ENCODE data around the gene RXRB.

Gene RXRB

DNA sequence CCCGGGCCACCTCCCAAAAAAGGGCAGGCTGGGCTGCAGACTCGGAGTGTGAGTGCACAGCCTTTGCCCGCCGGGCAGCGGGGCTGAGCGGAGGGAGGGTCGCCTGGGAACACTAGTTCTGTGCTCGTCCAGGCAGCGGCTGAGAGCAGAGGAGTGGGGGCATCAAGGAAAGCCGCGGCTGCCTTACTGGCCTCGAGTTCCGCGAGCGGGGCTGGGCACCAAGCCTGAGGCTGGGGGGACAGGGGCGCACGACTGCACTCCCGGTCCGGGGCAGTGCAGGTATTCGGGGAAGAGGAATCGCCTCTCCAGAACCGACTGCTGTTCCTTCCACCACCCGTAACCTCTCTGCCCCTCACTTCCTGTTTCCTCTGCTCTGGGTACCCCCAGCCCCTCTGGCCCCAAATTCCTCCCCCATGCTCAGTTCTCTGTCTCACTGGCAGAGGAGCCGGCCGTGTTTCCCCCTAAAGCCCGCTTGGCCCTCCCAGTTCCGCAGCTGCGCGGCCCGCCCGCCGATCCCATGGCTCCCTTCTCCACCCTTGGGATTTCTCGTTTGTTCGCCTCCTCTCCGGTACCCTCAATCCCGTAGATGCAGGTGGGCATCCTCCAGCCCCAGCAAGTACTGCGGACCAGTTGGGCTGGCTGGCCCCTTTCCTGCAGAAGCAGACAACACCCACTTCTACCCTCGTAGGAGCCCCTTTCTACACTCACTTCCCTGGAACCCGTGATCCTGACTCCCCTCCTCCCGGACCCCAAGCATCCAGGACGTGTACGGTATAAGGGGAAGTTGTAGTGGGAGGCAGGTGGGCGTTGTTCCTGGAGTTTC lies 12.9 kb upstream of the RXRB start (continued):
- TF ChIP-seq, protein P1, sequence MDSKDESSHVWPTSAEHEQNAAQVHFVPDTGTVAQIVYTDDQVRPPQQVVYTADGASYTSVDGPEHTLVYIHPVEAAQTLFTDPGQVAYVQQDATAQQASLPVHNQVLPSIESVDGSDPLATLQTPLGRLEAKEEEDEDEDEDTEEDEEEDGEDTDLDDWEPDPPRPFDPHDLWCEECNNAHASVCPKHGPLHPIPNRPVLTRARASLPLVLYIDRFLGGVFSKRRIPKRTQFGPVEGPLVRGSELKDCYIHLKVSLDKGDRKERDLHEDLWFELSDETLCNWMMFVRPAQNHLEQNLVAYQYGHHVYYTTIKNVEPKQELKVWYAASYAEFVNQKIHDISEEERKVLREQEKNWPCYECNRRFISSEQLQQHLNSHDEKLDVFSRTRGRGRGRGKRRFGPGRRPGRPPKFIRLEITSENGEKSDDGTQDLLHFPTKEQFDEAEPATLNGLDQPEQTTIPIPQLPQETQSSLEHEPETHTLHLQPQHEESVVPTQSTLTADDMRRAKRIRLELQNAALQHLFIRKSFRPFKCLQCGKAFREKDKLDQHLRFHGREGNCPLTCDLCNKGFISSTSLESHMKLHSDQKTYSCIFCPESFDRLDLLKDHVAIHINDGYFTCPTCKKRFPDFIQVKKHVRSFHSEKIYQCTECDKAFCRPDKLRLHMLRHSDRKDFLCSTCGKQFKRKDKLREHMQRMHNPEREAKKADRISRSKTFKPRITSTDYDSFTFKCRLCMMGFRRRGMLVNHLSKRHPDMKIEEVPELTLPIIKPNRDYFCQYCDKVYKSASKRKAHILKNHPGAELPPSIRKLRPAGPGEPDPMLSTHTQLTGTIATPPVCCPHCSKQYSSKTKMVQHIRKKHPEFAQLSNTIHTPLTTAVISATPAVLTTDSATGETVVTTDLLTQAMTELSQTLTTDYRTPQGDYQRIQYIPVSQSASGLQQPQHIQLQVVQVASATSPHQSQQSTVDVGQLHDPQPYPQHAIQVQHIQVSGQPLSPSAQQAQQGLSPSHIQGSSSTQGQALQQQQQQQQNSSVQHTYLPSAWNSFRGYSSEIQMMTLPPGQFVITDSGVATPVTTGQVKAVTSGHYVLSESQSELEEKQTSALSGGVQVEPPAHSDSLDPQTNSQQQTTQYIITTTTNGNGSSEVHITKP (tag by site-specific recombination; IDR thresholded peaks at IDR 0.05): peak; percentile 93
- no peak for TF ChIP-seq ZNF239 (tag by site-specific recombination; IDR thresholded peaks at IDR 0.05)
- peak; percentile 36; the same call in 1 of the 2 replicates for TF ChIP-seq GLIS2 (tag by site-specific recombination; IDR thresholded peaks at IDR 0.05)
- TF ChIP-seq ZNF76 (tag by site-specific recombination; IDR thresholded peaks at IDR 0.05; ENCODE audit: borderline replicate concordance, low read depth): no peak
- TF ChIP-seq ZNF48 (tag by site-specific recombination; IDR thresholded peaks at IDR 0.05): no peak
- TF ChIP-seq, protein P2, sequence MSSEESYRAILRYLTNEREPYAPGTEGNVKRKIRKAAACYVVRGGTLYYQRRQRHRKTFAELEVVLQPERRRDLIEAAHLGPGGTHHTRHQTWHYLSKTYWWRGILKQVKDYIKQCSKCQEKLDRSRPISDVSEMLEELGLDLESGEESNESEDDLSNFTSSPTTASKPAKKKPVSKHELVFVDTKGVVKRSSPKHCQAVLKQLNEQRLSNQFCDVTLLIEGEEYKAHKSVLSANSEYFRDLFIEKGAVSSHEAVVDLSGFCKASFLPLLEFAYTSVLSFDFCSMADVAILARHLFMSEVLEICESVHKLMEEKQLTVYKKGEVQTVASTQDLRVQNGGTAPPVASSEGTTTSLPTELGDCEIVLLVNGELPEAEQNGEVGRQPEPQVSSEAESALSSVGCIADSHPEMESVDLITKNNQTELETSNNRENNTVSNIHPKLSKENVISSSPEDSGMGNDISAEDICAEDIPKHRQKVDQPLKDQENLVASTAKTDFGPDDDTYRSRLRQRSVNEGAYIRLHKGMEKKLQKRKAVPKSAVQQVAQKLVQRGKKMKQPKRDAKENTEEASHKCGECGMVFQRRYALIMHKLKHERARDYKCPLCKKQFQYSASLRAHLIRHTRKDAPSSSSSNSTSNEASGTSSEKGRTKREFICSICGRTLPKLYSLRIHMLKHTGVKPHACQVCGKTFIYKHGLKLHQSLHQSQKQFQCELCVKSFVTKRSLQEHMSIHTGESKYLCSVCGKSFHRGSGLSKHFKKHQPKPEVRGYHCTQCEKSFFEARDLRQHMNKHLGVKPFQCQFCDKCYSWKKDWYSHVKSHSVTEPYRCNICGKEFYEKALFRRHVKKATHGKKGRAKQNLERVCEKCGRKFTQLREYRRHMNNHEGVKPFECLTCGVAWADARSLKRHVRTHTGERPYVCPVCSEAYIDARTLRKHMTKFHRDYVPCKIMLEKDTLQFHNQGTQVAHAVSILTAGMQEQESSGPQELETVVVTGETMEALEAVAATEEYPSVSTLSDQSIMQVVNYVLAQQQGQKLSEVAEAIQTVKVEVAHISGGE (tag by site-specific recombination; conservative IDR thresholded peaks at IDR 0.05; ENCODE audit: low read depth): no peak
- no peak for TF ChIP-seq ZNF302 (tag by site-specific recombination; IDR thresholded peaks at IDR 0.05; ENCODE audit: low read depth)
- TF ChIP-seq, protein P3, sequence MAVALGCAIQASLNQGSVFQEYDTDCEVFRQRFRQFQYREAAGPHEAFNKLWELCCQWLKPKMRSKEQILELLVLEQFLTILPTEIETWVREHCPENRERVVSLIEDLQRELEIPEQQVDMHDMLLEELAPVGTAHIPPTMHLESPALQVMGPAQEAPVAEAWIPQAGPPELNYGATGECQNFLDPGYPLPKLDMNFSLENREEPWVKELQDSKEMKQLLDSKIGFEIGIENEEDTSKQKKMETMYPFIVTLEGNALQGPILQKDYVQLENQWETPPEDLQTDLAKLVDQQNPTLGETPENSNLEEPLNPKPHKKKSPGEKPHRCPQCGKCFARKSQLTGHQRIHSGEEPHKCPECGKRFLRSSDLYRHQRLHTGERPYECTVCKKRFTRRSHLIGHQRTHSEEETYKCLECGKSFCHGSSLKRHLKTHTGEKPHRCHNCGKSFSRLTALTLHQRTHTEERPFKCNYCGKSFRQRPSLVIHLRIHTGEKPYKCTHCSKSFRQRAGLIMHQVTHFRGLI (tag by site-specific recombination; IDR thresholded peaks at IDR 0.05): peak; percentile 34; the same call in 1 of the 2 replicates
- TF ChIP-seq EGR2 (tag by site-specific recombination; IDR thresholded peaks at IDR 0.05; ENCODE audit: low read depth): peak; percentile 71; the same call in 1 of the 2 replicates
- no peak for TF ChIP-seq OVOL3 (tag by site-specific recombination; IDR thresholded peaks at IDR 0.05)
- no peak for TF ChIP-seq ZBTB48 (tag by site-specific recombination; IDR thresholded peaks at IDR 0.05)
- no peak for TF ChIP-seq ZNF626 (tag by site-specific recombination; IDR thresholded peaks at IDR 0.05)
- TF ChIP-seq ZNF548 (tag by site-specific recombination; IDR thresholded peaks at IDR 0.05): no peak
- no peak for TF ChIP-seq ZNF664 (tag by site-specific recombination; IDR thresholded peaks at IDR 0.05)
- TF ChIP-seq ZNF335 (tag by site-specific recombination; conservative IDR thresholded peaks at IDR 0.05): no peak
- TF ChIP-seq ZNF791 (tag by site-specific recombination; IDR thresholded peaks at IDR 0.05): no peak
- no peak for TF ChIP-seq ZNF843 (tag by site-specific recombination; IDR thresholded peaks at IDR 0.05)
- TF ChIP-seq, protein P4, sequence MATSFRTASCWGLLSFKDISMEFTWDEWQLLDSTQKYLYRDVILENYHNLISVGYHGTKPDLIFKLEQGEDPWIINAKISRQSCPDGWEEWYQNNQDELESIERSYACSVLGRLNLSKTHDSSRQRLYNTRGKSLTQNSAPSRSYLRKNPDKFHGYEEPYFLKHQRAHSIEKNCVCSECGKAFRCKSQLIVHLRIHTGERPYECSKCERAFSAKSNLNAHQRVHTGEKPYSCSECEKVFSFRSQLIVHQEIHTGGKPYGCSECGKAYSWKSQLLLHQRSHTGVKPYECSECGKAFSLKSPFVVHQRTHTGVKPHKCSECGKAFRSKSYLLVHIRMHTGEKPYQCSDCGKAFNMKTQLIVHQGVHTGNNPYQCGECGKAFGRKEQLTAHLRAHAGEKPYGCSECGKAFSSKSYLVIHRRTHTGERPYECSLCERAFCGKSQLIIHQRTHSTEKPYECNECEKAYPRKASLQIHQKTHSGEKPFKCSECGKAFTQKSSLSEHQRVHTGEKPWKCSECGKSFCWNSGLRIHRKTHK (tag by site-specific recombination; IDR thresholded peaks at IDR 0.05): no peak
- TF ChIP-seq, protein P5, sequence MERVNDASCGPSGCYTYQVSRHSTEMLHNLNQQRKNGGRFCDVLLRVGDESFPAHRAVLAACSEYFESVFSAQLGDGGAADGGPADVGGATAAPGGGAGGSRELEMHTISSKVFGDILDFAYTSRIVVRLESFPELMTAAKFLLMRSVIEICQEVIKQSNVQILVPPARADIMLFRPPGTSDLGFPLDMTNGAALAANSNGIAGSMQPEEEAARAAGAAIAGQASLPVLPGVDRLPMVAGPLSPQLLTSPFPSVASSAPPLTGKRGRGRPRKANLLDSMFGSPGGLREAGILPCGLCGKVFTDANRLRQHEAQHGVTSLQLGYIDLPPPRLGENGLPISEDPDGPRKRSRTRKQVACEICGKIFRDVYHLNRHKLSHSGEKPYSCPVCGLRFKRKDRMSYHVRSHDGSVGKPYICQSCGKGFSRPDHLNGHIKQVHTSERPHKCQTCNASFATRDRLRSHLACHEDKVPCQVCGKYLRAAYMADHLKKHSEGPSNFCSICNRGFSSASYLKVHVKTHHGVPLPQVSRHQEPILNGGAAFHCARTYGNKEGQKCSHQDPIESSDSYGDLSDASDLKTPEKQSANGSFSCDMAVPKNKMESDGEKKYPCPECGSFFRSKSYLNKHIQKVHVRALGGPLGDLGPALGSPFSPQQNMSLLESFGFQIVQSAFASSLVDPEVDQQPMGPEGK (tag by site-specific recombination; IDR thresholded peaks at IDR 0.05): 0 out of 2 replicates have a peak, but pooled peaks have one; percentile 34
- TF ChIP-seq ZNF530 (tag by site-specific recombination; IDR thresholded peaks at IDR 0.05; ENCODE audit: low read depth): no peak
- no peak for TF ChIP-seq ZNF701 (tag by site-specific recombination; IDR thresholded peaks at IDR 0.05)
- peak; percentile 87 for TF ChIP-seq ZFHX2 (tag by site-specific recombination; conservative IDR thresholded peaks at IDR 0.05)
